ENCODE data around the gene SC5D. TPM values are rescaled to one million over a fixed set of nuclear protein-coding genes. Genes with fewer than 3 reads are reported as not detected.

Gene SC5D
- total RNA-seq, 2 donors from 2014 or later, result 24.4 to 79.6 TPM

GRCh38 chr11:121328967-121329679 is 36.6 kb downstream of the SC5D start:
- Histone ChIP-seq H3K9me3 (no peaks in the 10 kb centered on the region), H3K27me3 (no peaks in the 10 kb centered on the region), H3K9ac (ENCODE audit: low read depth in 2 of 2, low read length in 2 of 2) (no peak overlapping the region), H3K36me3 (no peaks in the 10 kb centered on the region), H3K27ac (no peak overlapping the region), H3K4me1 (no peaks in the 10 kb centered on the region), H3K4me3 (no peak overlapping the region)
- no peak for DNase-seq
- intact Hi-C loops (cut with DNase I), result loop anchor here (10.0 kb wide), 1 partner anchor 116 kb away; no protein-coding TSS in a partner anchor
- no peak for TF ChIP-seq CTCF (IDR thresholded peaks at IDR 0.05)

- Histone ChIP-seq H3K27me3 (no peaks in the 10 kb centered on the region), H3K4me3 (no peak overlapping the region), H3K27ac (no peak overlapping the region), H3K4me1 (no peaks in the 10 kb centered on the region), H3K9me3 (no peaks in the 10 kb centered on the region), H3K36me3 (no peaks in the 10 kb centered on the region), H3K9ac (ENCODE audit: low read depth in 2 of 2, low read length in 2 of 2) (no peak overlapping the region)
- no peak for TF ChIP-seq CTCF (IDR thresholded peaks at IDR 0.05)
- intact Hi-C loops (cut with DNase I), result loop anchor here (10.0 kb wide), 1 partner anchor 115 kb away; no protein-coding TSS in a partner anchor
- no peak for DNase-seq
Measured at GRCh38 chr11:121329781-121330395, 37.3 kb downstream of the SC5D start.

- intact Hi-C loops (cut with DNase I), result no loop called here
- no peaks in the 10 kb centered on the region for H3K9me3 ChIP-seq
- no peaks in the 10 kb centered on the region for H3K36me3 ChIP-seq
- no peak for TF ChIP-seq CTCF (IDR thresholded peaks at IDR 0.05)
- no peaks in the 10 kb centered on the region for H3K27me3 ChIP-seq
- DNase-seq, result no peak
- H3K9ac ChIP-seq (ENCODE audit: low read depth in 2 of 2, low read length in 2 of 2), result no peak overlapping the region
- no peak overlapping the region for H3K4me3 ChIP-seq
- H3K27ac ChIP-seq, result no peak overlapping the region
- H3K4me1 ChIP-seq, result no peaks in the 10 kb centered on the region
Measured at GRCh38 chr11:121330614-121331435, 38.3 kb downstream of the SC5D start.

- DNase-seq, result no peak
- H3K27ac ChIP-seq, result no peak overlapping the region
- H3K27me3 ChIP-seq, result no peaks in the 10 kb centered on the region
- no peak for TF ChIP-seq CTCF (IDR thresholded peaks at IDR 0.05)
- H3K4me3 ChIP-seq, result no peak overlapping the region
- no peaks in the 10 kb centered on the region for H3K36me3 ChIP-seq
- no peak overlapping the region for H3K9ac ChIP-seq (ENCODE audit: low read depth in 2 of 2, low read length in 2 of 2)
- H3K4me1 ChIP-seq, result no peaks in the 10 kb centered on the region
- no peaks in the 10 kb centered on the region for H3K9me3 ChIP-seq
- intact Hi-C loops (cut with DNase I), result no loop called here
Measured at GRCh38 chr11:121334973-121335710, 42.6 kb downstream of the SC5D start.
